GM12864 (cell line): ENCODE measurements around the gene TMOD1.
"Not testable (repeated sequence)": the region's sequence is repeated elsewhere in the genome, so short reads cannot be mapped to it uniquely, and the experiment has no call there.

ENCODE experiments used
- DNase-seq: peaks from one replicate; pipeline ENCODE4 v3.0.0-alpha.2; 2011; ENCODE audit warnings: low read depth
- H3K4me3 ChIP-seq: 2 replicates; pipeline ENCODE4 v1.5.1; 2011; ENCODE audit warnings: mild to moderate bottlenecking, low read depth, low read length, control low read depth
- CTCF ChIP-seq: IDR thresholded peaks from 2 replicates; pipeline ENCODE4 v1.5.1; 2011; ENCODE audit warnings: low read depth, mild to moderate bottlenecking, moderate library complexity, low read length, control low read depth, inconsistent platforms; ENCODE audit errors: missing control alignments

The TMOD1 gene

GRCh38 chr9:97617939-97618416, 116.5 kb downstream of the TMOD1 start:
- DNase-seq = no peak

GRCh38 chr9:97620063-97620462, 118.6 kb downstream of the TMOD1 start:
- H3K4me3 ChIP-seq, DNase-seq: not testable (repeated sequence)

More at GRCh38 chr9:97617939-97618416, 116.5 kb downstream of the TMOD1 start:
- no peak overlapping the region for H3K4me3 ChIP-seq
- no peak for TF ChIP-seq CTCF

- H3K4me3 ChIP-seq = not testable (repeated sequence)
These were observed 121.0 kb downstream of the TMOD1 start for GRCh38 chr9:97622483-97622882.

GRCh38 chr9:97623946-97624345, 122.5 kb downstream of the TMOD1 start:
- no peak for TF ChIP-seq CTCF
- no peak for DNase-seq
- no peak overlapping the region for H3K4me3 ChIP-seq

More at GRCh38 chr9:97622483-97622882, 121.0 kb downstream of the TMOD1 start:
- DNase-seq = not testable (repeated sequence)

- no peak for DNase-seq
- no peak for TF ChIP-seq CTCF
- no peak overlapping the region for H3K4me3 ChIP-seq
These were observed 124.2 kb downstream of the TMOD1 start for GRCh38 chr9:97625620-97626019.

- no peak overlapping the region for H3K4me3 ChIP-seq
- no peak for TF ChIP-seq CTCF
- no peak for DNase-seq
These were observed 126.2 kb downstream of the TMOD1 start for GRCh38 chr9:97627624-97628023.

- no peak for TF ChIP-seq CTCF
- no peak overlapping the region for H3K4me3 ChIP-seq
- no peak for DNase-seq
These were observed 127.2 kb downstream of the TMOD1 start for GRCh38 chr9:97628668-97629067.

GRCh38 chr9:97629156-97629555, 127.7 kb downstream of the TMOD1 start:
- no peak overlapping the region for H3K4me3 ChIP-seq
- no peak for DNase-seq
- no peak for TF ChIP-seq CTCF
